Hematopoietic multipotent progenitor cell treated with erythropoietin and hydrocortisone succinate and interleukin-3 and kit ligand, for 17 days (in vitro differentiated cells): ENCODE results near the gene PI16.
"Not testable (repeated sequence)": the region's sequence is repeated elsewhere in the genome, so short reads cannot be mapped to it uniquely, and the experiment has no call there.

Source experiments
- DNase-seq: peaks from one replicate; pipeline ENCODE4 v3.0.0-alpha.2; 2015; ENCODE audit warnings: low spot score

PI16 gene

DNA sequence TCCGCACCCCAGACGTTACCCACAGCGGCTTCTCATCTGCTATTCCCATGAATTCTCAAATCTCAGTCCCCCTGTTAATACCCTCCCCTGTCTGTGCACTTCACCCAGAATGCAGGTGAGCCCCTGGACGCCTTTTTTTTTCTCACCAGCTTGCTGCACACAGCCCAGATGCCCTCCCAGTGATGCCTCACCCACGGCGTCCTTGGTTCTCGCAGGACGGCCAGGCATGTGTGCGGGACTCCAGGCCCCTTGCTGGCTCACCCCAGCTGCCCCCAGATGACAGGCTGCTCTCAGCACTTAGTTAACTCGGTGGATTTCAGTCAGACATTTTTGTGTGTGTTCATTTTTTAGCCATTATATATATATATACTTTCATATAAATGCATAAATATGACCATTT lies 25.4 kb upstream of the PI16 start:
- DNase-seq, result no peak

DNA sequence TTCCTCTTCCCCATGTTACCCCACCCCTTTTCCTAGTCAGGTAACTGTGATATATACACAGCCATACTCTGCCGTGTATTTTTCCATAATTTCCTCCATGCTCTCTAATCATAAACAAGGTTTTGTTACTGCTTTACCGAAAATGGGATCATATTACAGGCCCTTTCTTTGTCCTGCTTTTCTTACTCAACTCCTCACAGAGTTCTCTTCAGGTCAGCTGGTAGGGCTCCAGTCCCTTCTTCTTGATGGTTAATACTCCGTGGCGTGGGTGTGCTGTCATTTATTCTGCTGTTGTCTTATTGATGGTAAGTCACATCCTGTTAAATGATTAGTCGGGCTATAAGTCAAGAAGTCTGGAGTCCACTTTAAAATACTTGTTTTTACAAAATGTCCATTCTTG lies 24.9 kb upstream of the PI16 start:
- no peak for DNase-seq

DNA sequence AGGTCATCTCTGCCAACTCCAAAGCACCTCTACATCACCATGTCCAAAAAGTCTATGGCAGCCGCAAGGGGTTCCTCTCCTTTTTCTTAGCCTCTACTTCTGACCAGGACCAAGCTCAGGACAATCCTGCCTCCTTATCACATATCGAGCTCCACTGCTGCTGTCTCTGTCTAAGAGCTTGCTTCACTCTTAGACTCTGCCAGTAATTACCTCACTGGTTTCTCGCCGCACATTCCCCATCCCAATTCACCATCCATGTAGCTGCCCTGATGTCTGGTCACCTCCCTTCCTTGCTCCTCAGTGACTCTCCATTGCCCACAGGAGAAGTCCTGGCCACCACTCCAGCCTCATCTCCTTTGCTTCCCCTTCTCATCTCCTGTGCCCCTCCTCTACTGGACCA lies 24.1 kb upstream of the PI16 start:
- DNase-seq, result no peak

DNA sequence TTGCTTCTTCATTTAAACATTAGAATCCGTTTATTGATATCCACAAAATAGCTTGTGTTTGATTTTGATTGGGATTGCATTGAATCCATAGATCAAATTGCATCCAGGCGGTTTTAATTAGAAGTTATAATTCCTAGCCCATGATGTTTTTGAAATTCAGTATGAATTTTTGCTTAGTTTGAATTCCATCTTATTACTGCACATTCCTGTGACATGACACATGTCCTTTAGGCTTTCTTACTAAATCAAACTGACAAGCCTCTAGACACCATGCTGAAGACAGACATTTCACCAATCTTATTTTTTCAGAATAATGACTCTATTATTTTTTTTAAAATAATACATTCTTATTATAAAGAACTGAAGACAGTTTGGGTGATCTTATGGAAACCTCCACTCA lies 21.4 kb upstream of the PI16 start:
- DNase-seq, result no peak

DNA sequence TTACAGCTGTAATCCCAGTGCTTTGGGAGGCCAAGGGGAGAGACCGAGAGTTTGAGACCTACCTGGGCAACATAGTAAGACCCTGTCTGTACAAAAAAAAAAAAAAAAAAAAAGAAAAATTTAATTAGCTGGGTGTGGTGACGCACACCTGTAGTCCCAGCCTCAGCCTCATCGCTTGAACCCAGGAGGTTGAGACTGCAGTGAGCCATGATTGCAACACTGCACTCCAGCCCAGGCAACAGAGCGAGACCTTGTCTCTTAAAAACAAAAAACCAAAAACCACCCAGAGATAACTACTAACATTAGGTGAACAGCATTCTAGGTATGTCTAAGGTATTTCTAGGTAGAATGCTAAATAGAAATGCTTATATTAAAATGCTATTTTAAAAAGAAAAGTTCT lies 21.0 kb upstream of the PI16 start:
- no peak for DNase-seq

GRCh38 chr6:36934901-36935300 lies 19.6 kb upstream of the PI16 start:
- no peak for DNase-seq

- no peak for DNase-seq
Observed at GRCh38 chr6:36936824-36937223, 17.7 kb upstream of the PI16 start.

- no peak for DNase-seq
Observed at GRCh38 chr6:36937896-36938295, 16.6 kb upstream of the PI16 start.

DNA sequence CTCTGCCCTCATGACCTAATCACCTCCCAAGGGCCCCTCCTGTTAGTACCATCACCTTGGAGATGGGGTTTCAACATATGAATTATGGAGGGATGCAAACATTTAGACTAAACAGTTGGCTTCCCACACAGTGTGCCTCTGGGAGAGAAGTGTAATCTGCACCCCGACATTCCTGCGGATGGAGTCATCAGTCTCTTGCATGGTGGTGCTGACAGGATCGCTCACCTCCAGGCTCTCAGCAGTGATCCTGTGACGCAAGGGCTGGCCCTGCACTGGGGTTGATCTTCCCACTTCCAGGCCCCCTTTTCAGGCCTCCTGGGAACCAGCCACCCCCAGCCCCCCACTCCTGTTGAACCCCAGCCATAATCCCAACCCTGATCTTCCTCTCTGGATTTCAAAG lies 16.0 kb upstream of the PI16 start:
- DNase-seq, result no peak

- not testable (repeated sequence) for DNase-seq
Observed at GRCh38 chr6:36939005-36939404, 15.5 kb upstream of the PI16 start.

DNA sequence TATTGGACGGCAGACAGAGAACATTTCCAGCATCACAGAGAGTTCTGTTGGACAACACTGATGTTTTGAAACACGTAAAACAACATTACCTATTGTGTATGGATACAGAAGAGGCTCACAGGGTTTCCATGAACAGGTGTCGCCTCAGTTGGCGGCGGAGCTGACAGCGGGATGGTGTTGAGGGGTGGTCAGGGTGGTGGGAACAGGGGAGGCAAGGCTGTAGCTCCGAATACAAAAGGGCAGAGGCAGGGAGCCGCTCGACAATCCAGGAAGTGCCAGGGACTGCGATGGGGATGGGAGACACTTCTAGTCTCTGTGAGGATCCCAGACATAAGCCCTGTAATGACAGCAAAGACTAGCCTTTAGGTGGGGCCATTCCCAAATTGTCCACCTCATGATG lies 14.5 kb upstream of the PI16 start:
- DNase-seq, result no peak

GRCh38 chr6:36941561-36941960 lies 13.0 kb upstream of the PI16 start:
- not testable (repeated sequence) for DNase-seq

- DNase-seq, result not testable (repeated sequence)
Observed at GRCh38 chr6:36942329-36942728, 12.2 kb upstream of the PI16 start.

- DNase-seq, result no peak
Observed at GRCh38 chr6:36944650-36945049, 9.9 kb upstream of the PI16 start.

DNA sequence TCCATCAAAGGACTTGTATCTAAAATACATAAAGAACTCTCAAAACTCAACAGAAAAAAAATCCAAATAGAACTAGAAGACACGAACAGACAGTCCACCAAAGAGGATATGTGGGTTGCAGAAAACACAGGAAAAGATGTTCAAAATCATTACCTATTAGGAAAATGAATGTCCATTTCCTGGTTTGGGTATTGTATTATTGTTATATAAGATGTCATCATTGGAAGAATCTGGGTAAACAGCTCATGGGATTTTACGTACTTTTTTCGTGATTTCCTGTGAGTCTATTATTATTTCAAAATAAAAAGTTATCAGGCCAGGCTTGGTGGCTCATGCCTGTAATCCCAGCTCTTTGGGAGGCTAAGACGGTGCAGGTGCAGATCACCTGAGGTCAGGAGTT lies 9.2 kb upstream of the PI16 start:
- no peak for DNase-seq

- no peak for DNase-seq
Observed at GRCh38 chr6:36946526-36946925, 8.0 kb upstream of the PI16 start.

- DNase-seq, result no peak
Observed at GRCh38 chr6:36947570-36948351, 6.8 kb upstream of the PI16 start.

DNA sequence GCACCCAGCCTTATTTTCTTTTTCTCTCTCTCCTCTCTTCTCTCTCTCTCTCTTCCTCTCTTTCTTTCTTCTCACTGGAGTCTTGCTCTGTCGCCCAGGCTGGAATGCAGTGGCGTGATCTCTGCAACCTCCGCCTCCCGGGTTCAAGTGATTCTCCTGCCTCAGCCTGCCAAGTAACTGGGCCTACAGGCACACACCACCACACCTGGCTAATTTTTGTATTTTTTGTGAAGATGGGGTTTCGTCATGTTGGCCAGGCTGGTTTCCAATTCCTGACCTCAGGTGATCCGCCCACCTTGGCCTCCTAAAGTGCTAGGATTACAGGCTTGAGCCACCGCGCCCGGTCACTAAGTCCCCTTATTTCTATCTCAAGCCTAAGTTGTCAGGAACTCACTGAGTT lies 5.5 kb upstream of the PI16 start:
- not testable (repeated sequence) for DNase-seq

DNA sequence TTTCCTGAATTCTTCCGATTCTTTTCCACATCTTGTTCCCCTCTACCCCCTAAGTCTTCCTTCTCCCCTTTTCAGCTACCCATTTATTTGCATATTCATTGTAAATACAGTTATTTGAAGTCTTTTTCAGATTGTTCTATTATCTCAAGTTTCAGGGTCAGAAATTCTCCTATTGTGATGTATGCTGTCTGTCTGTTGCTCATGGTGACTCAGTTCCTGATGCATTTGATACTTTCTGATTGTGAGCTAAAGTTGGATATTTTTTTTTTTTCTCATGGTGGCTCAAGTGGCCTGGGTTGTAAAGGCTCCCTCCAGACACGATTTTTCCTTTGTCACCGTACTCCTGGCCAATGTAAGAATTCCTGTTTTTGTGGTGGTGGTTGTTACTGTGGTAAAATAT lies 4.9 kb upstream of the PI16 start:
- DNase-seq, result no peak

- DNase-seq, result no peak
Observed at GRCh38 chr6:36953931-36954261, 642 bp upstream of the PI16 start.

- no peak for DNase-seq
Observed at GRCh38 chr6:36955136-36955535, 598 bp downstream of the PI16 start.

DNA sequence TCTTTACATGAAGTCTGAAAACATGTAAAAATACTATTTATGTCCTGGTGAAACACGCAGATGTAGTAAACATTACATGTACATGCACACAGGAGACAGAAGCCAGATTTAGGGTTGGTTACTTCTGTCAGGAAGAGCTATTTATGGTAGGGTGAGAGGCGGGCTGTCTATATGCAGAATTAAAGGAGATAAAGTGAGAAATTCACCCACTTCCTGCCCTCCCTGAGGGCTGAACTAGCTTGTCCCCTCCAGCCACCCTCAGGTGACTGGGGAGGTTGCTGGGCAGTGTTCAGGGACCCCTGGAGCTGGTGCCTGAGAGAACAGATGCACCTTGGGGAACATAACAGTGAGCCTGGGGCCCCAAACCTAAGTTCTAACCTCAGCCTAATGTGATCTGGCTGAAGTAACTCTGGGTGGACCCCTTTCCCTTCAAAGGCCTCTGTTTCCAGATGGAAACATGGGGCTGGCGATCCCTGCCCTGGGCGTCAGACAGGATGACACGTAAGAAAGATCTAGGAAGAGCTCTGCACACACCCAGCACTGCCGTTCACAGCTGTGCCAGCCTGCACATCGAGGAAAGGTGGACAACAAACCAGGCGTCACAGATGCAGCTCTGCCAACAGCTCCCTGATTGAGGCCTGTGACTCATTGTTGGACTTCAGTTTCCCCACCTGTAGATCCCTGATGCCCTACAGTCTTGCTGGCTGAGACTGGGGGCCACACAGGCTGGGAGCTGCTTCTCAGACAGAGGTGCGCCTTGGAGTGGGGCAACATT lies 1.3 kb downstream of the PI16 start:
- no peak for DNase-seq

DNA sequence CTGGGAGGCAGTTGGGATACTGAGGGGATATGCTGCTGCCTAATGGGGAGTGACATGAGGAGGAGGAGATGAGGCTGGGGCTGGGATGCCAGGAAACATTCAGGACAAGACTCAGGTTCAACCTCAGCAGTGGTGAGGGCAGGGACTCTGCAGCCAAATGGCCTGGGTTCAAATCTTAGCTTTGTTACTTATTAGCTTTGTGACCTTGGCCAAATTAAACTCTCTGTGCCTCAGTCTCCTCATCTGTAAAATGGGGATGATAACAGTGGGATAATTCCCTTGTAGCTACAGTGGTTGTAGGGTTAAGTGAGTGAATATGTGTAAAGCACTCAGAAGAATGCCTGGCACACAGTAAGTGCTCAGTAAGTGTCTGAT lies 1.9 kb downstream of the PI16 start:
- DNase-seq, result no peak

- DNase-seq, result no peak
Observed at GRCh38 chr6:36957773-36958271, 3.3 kb downstream of the PI16 start.
